NK-92 treated with Interleukin-12 subunit alpha and Interleukin-12 subunit beta, amount 100 ng/mL, for 24 hours (cell line): ENCODE measurements around the gene ZNF778.
"Not testable (repeated sequence)": the region's sequence is repeated elsewhere in the genome, so short reads cannot be mapped to it uniquely, and the experiment has no call there.

ENCODE experiments used
- DNase-seq: peaks from one replicate; lab custom pipeline; 2025; lab: John Stamatoyannopoulos, UW

ZNF778 gene

DNA sequence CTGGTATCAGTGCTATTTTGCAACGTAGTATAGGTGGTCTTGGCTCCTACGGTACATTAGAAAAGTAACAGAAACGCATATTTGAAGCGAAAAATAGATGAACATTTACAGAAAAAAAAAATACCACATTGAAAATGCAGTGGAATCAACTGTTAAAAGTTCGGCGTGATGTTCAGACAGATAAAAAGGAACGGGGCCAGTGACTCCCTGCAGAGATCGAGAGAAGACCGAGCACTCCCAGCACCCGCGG, 440 bp upstream of the ZNF778 start:
- no peak for DNase-seq

DNA sequence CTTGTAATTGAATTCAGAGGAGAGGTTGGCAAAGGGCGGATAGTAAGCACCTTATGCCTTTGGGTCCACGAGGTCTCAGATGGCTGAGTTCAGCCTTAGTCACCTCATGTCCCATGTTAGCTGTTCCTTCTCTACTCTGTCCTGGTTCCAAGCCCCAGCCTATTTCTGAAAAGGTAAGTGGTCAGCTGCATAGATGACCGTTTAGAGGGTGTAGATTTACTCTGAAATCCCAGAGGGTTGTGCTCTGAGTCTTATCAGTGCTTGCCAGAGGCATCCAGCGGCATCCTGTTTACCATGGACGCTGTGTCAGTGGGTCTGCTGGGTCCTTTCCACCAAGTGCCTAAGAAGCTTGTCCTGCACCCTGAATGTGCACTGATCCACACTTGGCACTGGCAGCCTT, 1.9 kb downstream of the ZNF778 start:
- DNase-seq: no peak

DNA sequence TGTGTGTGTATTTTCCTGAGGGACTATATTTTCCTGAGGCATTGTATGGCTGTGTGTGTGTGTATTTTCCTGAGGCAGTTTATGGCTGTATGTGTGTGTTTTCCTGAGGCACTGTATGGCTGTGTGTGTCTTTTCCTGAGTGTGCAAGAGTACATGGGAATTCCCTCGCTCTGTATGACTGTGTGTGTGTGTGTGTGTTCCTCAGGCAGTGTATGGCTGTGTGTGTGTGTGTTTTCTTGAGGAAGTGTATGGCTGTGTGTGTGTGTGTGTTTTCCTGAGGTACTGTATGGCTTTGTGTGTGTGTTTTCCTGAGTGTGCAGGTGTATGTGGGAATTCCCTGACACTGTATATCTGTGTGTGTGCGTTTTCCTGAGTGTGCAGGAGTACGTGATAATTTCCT, 4.1 kb downstream of the ZNF778 start:
- no peak for DNase-seq

DNA sequence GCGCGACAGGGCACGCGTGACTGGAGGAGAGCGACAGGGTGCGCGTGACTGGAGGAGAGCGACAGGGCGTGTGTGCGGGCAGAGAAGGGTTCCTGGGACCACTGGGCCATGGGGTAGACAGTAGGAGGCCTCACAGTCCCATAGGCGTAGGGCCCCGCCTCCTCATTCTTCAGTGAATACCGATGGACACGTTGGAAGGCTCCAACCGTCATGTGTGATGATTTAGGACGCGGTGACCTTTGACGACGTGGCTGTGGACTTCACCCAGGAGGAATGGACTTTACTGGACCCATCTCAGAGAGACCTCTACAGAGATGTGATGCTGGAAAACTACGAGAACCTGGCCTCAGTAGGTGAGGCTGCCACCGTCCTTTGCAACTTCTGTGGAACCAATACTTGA, 5.4 kb downstream of the ZNF778 start:
- no peak for DNase-seq

DNA sequence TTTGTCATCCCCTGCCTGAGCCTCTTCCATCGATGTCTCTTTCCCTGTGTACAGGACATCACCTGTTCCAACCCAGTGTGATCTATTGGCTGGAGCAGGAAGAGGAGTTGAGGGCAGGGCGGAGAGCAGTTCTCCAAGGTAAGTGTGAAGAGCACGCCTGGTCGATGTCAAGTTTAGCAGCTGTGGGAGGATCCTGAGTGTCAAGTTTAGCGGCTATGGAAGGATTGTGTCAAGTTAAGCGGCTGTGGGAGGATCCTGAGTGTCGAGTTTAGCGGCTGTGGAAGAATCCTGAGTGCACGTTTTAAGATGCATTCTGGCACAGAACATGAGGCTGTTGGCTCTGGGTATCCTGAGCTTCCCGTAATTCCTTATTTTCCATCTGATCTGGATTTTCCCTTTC, 7.2 kb downstream of the ZNF778 start:
- DNase-seq: no peak

DNA sequence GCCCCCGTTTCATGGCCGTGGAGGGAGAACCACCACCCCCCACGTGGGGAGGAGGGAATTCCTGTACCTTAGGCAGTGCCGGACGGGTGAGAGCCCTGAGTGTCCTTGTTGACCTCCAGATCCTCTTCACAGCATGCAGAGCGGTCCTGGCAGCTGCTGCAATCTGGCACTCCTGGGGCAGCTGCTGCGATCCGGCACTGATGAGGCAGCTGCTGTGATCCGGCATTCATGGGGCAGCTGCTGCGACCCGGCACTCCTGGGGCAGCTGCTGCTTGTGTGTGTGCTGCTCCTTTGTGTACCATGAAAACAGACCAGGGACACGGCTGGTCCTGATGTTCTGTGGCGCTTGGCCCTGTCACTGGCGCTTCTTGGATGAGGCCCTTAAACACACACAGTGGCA, 12.8 kb downstream of the ZNF778 start:
- DNase-seq: no peak

DNA sequence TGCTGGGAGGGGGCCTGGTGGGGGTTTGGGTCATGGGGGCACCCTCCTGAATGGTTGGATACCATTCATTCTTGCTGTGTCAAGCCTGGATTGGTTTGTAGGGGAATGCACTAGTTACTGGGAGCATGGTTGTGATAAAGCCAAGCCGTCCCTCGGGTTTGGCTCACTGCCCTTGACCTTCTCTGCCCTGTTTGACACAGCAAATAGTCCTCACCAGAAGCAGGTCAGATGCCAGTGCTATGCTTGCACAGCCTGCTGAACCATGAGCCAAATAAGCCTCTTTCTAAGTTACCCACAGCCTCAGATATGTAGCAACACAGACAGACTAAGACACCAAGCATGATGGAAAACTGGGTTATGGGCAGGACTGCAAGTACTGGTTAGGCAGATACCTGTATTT, 14.6 kb downstream of the ZNF778 start:
- no peak for DNase-seq

DNA sequence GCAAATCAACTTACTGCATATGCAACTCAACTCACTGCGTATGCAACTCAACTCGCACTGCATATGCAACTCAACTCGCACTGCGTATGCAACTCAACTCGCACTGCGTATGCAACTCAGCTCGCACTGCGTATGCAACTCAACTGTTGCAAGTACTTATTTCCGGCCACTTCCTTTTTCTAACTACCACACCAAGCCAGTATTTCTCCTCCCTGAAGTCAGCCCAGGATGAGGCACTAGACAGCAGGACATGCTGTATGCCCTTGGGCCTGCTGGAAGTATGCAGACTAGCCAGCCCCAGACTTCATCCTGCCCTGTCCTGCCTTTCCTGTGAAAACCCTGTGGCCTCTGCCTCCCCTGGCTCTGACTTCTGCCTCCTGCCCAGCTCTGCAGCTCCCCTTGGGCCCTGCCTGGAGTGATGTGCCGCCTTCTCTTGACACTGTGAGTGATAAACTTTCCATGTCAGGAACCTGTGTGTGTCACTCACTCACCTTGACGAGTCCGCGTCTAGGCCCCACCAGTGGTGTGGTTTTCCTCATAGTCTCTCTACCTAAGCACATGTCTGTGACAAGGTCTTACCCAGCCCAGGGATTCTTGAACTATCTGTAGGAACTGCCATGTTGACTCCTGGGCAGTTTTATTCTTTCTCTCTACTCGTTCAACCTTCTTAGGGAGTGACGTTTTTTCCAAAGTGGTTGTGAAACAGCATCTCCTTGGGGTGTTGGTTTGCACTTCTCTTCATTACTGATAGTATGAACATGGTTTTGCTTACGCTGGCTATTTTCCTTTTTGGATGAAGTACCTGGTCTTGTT, 16.4 kb downstream of the ZNF778 start:
- DNase-seq: no peak

DNA sequence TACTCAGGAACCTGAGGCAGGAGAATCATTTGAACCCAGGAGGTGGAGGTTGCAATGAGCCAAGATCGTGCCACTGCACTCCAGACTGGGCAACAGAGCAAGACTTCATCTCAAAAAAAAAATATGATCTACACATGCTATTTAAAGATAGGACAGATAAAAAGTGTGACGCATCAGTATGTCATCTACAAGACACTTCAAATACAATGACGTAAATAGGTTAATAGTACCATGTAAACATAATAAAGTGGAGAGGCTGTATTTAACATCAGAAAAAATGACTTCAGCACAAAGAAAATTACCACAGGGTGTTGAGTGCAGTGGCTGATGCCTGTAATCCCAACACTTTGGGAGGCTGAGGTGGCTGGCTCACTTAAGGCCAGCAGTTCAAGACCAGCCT, 20.2 kb downstream of the ZNF778 start:
- DNase-seq: no peak

DNA sequence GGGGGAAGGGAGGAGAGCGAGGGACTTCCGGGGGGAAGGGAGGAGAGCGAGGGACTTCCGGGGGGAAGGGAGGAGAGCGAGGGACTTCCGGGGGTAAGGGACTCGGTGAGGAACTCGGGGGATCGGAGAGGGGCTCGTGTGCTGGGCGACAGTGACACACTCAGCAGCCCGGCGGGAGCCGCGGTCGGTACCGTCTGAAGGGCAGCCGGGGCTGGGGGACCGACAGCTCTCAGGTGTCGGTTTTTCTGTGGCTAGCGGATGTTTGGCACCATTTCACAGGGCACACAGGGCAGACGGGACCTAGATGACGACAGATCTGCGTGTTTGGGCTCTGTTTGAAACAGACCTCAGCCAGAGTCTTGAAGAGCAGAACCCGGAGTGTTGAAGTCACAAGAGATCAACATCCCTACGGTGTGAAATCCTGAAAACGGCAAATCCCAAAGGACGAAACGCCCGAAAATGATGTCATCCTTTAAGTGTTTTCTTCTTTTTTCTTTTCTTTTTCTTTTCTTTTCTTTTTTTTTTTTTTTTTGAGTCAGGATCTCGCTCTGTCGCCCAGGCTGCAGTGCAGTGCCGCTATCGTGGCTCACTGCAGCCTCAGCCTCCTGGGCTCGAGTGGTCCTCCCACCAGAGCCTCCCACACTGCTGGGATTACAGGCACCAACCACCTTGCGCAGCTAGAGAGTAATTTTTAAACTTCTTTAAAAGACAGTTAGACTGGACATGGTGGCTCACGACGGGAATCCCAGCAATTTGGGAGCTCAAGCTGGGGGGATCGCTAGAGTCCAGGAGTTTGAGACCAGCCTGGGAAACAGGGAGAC, 23.9 kb downstream of the ZNF778 start:
- peak; percentile 61 for DNase-seq

DNA sequence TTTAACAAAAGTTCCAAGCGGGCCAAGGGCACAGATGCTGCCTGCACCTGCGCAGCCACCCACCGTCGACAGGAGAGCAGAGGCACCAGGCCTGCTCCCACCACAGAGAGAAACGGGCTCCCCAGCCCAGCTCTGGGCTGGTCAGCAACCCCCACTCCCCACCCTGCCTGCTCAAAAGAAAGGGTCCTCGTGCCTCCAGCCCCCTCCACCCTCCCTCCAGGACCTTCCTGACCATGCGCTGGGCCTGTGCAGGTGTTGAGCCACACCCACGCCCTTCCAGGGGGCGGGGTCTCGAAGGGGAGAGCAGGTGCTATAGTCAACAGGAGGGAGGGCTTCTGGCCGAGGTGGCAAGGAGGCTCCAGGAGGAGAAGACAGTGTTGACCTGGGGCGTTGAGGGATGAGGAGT, 25.3 kb downstream of the ZNF778 start:
- no peak for DNase-seq

DNA sequence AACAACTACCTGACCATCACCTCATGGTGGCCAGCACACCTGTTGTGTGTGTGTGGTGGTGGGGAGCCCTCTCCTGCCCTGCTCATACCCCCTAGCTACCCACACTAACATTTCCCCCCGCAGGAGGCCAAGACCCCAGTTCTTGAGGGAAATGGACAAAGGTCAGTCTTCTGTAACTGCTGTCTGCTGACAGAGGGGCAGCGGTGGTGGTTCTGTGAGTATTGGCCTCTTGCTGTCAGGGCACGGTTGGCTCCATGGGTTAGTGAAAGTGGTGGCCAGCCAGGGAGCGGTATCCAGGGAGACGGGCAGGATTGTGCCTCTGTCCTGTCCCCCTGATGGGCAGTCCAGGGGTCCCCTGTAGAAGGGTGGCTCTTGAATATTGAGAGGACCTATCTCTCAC, 26.2 kb downstream of the ZNF778 start:
- DNase-seq: no peak

DNA sequence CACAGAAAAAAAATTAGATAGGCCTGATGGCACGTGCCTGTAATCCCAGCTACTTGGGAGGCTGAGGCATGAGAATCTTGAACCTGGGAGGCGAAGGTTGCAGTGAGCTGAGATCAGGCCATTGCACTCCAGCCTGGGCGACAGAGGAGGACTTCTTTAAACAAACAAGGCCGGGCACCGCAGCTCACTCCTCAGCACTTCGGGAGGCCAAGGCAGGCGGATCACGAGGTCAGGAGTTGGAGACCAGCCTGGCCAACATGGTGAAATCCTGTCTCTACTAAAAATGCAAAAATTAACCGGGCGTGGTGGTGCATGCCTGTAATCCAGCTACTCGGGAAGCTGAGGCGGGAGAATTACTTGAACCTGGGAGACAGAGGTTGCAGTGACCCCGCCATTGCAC, 26.8 kb downstream of the ZNF778 start:
- DNase-seq: not testable (repeated sequence)

DNA sequence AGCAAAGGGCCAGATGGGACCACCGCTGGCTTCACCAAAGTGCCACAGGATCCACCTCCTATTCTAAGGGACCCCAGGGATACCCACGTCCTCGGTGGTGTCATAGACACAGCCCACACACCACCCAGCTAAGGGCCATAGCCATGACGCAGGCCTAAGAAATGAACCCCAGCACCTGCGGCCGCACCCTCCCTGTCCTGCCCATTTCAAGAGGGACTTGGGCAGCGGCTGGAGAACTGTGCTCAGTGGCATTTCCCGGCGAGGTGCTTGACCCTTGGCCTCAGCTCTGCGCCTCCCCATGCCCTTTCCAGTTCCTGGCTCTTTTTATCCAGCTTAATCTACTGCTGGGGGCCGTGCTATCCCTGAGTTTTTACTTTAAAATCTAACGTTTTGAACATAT, 27.3 kb downstream of the ZNF778 start:
- no peak for DNase-seq

DNA sequence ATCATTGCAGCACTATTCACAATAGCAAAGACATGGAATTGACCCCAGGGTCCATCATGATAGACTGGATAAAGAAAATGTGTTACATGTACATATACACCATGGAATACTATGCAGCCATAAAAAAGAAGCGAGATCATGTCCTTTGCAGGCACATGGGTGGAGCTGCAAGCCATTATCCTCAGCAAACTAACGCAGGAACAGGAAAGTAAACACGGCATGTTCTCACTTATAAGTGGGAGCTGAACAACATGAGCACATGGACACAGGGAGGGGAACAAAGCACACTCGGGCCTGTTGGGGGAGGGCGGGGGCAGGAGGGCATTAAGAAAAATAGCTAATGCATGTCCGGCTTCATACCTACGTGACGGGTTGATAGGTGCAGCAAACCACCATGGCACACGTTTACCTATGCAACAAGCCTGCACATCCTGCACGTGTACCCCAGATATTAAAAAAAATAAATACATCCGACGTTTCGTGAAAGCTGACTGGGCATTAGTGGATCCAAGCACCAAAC, 28.9 kb downstream of the ZNF778 start:
- no peak for DNase-seq

DNA sequence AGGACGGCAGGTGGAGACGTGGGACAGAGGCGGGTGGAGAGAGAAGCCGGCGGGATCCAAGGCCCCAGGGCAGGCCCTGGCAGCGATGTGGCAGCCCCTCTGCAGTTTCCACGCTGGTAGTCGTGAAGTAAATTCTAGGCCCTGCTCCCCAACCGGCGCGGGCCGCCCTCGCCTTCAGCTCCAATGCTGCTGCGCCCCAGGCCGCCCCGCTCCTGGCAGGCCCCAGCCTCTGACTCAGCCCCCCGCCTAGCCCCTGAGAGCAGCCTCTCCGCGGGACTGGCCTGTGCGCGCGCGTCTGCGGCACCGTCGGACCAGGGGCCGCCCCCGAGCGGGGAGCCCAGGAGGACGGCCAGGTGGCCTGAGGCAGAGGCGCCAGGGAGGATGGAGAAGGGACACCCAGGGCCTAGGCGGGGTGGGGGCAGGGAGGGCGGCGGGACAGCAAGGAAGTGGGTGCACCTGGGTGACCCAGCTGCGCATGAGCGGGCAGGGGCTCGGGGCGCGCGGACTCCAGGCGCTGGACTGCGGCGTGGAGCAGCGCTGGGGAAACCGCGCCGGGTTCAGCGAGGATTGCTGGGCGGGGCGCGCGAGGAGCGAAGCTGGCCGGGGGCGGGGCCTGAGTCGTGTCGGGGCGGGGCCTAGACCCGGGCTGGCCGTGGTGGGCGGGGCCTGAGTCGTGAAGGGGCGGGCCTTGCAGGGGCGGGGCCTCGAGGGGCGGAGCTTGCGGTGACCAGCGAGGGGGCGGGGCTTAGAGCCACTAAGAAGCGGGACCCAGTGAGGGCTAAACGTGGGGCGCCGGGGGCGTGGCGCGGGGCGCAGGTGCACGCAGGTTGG, 29.6 kb downstream of the ZNF778 start:
- no peak for DNase-seq

DNA sequence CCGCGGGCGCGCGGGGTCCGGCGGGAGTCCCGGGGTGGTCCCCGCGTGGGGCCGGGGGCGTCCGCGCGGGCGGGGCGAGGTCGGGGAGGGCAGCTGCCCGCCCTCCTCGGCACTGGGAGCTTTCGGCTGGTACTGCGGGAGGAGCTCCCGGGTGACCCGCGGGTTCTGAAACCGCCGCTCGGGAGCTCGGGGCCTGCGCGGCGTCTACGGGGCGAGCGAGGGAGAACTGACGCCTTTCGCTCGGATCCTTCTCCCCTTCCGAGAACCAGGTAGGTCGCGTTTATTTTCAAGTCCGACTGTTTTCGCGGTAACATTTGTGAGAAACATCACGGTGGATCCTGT, 30.2 kb downstream of the ZNF778 start:
- not testable (repeated sequence) for DNase-seq

DNA sequence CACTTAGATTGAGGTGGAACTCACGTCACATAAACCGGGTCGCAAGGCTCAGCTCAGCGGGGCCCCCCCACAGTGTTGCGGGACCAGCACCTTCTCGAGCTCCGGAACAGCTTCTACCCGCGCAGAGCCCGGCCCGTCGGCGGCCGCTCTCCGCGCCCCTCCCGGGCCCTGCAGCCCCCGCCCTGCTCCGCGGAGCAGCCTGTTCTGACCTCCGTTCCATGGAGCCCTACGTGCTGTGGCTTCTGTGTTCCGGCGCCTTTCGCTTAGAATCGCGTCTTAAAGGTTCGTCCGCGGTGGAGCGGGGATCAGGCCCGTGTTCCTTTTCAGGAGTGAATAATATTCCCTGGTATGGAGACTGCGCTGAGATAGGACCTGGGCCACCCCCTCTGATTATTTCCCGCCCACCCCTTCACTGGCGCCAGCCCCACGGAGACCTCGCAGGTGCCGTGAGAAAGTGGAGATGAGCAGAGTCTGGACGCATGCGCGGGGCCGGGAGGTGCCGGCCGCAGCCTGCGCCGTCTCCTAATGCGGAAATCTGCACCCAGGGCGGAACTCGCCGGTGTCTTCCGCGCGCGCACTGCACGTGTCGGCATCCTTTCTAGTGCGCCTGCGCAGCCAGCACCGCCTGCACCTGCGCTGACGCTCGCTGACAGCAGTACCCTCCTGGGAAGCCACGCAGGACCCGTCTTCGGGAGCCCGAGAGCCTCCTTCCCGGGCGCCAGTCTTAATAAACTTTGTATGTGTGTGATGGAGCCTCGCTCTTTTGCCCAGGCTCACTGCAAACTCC, 30.9 kb downstream of the ZNF778 start:
- no peak for DNase-seq

DNA sequence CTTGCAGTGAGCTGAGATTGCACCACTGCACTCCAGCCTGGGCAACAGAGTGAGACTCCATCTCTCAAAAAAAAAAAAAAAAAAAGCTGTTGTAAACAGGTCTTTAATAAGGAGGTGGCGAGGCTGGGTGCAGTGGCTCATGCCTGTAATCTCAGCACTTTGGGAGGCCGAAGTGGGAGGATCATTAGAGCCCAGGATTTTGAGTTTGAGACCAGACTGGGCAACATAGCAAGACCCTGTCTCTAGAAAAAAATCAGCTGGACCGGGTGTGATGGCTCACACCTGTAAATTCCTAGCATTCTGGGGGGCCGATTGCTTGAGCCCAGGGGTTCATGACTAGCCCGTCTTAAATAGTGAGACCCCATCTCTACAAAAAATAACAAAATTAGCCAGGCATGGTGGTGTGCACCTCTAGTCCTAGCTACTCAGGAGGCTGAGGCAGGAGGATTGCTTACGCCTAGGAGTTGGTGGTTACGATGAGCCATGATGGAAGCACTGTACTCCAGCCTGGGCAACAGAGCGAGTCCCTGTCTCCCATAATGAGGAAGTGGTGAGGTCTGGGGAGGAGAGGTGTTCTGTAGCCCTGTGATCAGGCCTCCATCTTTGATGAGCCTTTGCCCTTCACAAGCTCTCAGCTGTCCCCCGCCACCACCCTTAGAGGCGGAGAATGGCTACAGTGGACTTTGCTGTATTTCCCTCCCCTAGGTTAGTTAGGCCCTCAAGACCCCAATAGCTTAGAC, 36.2 kb downstream of the ZNF778 start:
- no peak for DNase-seq

DNA sequence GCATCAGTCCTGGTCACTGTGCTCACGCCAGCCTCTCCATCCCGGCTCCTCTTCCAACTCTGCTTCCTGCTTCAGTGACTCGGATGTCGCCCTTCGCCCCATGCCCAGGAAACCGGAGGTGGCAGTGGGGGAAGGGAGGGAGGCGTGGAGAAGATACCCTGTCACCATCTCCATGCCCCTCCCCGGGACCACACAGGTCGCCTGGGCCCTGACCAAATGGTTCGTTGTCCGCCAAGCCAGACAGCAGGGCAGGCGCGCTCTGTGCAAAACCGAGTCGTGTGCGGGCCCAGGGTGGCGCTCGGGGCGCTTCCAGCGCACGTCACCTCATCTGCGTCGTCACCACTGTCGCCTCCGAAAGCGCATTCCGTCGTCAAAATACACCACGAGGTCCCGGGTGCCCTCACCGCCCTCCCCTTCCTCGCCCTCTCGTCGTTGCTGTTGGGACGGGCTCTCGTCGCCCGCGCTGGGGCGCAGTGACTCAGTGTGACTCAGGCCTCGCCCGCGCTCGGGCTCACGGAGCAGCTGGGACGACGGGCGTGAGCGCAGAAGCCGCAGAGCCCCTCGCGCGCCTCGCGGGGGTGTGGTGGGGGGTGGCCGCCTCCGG, 39.2 kb downstream of the ZNF778 start:
- no peak for DNase-seq

DNA sequence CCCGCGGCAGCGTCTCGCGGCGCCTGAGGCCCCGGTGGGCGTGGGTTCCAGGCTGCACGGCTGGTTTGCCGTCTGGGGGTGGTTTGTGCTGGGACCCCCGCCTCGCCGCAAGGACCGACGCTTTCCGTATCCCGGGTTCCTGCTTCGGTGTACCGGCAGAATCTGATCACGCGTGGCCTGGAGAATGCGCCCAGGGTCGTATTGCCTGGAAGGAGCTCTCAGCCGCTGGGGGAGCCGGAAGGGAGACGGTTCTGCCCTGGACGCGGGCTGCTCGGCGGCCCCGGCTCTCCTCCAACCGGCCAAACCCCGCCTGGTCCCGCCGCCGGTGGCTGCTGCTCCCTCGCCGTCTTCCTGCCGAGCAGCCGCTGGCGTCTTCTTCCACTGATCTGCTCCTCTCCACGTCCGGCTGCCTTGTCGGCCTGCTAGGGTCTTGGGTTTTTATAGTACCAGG, 39.8 kb downstream of the ZNF778 start:
- DNase-seq: no peak
